GM10847 (cell line): ENCODE results near the gene TEX29.

Experiments
- POLR2A ChIP-seq: IDR thresholded peaks from 2 replicates; pipeline ENCODE4 v1.6.1; 2011; ENCODE audit not compliant: insufficient read length; ENCODE audit errors: extremely low read depth

Gene TEX29

DNA sequence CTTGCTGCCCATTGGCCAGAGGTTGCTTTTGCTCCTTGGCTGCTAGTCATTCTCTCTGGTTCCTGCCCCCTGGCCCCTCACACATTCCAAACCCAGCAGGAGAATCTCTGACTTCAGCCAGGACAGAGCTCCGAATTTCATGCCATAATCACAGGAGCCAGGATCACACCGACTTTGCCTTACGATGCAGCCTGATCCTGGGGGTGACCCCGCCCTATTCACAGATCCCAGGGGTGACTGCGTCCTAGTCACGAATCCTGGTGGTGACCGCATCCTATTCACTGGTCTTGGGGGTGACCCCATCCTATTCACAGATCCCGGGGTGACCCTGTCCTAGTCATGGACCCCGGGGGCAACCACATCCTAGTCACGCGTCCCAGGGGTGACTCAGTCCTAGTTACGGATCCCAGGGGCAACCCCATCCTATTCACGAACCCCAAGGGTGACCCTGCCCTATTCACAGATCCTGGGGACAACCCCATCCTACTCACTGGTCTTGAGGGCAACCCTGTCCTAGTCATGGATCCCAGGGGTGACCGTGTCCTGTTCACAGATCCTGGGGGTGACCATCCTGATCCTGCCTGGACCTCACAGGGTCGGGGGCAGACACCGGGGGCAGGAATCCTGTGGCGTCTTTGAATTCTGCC, 7.4 kb upstream of the TEX29 start:
- no peak for TF ChIP-seq POLR2A

DNA sequence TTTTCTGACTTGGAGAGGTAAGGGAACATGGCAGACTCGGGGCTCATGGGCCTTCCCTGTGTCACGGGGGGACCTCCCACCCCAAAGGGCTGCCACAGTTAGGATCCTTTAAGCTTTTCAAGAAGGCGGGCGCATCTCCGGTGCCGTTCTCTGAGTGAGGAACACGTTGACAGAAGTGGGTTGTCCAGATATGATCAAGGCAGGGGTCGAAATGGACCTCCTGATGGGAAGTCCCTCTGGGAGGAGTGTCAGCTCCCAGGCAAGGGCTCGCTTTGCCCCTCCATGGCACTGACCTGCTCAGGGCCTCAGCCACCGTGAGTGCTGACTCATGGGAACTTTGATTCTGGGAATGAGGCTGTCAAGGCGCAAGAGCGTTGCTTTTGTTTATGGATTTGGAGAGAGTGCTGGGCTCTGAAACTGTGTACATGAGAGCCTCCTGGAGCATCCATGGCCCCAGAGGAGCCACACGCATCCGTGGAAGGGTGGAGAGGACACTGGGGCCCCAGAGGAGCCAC, 6.5 kb upstream of the TEX29 start:
- no peak for TF ChIP-seq POLR2A

DNA sequence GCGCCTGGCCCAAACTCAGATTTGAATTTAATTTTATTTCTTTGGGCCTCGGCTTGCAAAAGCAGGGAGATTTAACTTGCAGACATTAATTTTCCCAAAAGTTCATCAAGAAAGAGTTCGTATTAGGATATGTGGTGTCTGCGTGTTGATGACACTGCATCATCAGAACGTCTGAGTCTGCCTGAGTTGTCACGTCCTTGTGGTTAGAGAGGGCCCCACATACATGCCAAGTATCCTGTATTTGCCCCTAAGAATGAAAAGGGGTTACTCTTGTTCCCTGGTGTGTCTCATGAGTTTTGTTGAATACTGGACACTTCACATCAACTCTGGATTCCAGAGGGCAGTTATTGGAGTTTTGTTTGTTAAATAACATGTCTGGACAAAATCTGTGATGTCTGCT, 5.6 kb upstream of the TEX29 start:
- TF ChIP-seq POLR2A: no peak

DNA sequence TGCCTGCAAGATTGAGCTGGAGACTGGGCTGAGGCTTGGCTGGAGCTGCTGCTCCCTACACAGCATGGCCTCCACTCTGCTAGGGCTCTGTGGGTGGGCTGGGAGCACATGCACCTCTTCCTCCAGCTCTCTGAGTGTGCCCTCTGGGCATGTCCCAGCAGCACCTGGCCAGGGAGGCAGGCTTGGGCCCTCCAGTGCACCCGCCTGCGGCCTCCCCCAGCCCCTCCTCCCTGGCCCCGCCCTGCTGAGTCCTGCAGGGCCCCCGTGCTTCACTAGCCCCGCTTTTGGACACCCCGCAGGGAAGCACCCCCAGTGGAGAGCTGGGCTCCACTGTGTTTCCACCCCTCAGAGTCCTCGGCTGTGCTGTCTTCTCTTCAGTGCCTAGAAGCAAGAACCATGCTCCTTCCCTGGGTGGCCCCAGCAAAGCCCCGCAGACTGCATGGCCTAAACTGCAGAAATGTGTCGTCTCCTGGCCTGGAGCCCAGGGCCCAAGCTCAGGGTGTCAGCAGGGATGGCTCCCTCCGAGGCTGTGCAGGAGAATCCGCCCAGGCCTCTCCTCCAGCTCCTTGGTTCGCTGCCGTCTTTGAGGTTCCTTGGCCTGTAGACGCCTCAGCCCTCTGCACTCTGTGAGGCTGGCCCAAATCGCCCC, 5.0 kb upstream of the TEX29 start:
- TF ChIP-seq POLR2A: no peak

DNA sequence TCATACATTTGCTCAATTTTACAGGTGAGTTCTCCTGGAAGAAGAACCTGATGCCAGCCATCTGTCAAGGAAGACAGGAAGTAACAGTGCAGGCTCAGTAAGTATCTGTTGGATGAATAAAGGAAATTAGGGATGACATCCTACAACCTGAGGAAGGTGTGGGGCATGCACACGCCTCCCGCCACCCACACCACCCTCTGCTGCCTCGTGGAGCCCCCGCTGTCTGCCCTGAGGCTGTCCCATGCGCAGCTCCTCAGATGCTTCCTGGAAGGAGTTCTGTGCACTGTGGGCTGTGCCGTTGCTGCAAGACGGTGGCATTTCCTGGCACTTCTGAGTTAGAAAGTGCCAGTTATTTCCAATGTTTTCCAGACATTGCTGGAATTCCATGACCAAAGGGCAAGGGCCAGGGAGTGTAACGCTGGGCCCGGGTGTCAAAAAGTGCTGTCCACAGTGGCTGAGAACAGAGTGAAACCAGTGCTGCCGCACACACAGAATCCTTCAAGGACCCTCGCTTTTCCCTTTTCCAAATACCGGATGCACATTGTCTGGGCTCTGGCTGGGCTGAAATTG, 4.2 kb upstream of the TEX29 start:
- TF ChIP-seq POLR2A: no peak

DNA sequence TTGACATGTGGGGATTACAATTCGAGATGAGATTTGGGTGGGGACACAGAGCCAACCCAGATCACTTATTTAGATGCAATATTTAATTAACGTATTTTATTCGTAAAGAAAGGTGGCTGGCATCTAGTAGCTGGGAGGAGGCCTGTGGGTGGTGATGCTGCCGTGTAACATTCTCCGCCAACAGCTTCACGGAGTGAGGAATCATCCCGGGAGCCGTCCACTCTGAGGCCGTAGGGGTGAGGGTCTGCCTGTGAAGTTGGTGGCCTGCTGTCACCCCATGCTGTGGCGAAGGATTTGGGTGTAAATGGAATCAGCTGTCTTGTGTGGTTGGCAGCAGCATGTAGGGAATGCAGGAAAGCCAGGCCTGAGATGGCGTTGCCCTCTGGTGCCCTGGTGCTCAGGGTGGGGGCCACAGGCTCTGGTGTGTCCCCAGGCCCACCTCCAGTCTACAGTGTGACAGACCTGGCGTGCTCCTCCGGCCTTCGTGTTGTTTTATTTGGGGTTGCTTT, 3.3 kb upstream of the TEX29 start:
- no peak for TF ChIP-seq POLR2A

DNA sequence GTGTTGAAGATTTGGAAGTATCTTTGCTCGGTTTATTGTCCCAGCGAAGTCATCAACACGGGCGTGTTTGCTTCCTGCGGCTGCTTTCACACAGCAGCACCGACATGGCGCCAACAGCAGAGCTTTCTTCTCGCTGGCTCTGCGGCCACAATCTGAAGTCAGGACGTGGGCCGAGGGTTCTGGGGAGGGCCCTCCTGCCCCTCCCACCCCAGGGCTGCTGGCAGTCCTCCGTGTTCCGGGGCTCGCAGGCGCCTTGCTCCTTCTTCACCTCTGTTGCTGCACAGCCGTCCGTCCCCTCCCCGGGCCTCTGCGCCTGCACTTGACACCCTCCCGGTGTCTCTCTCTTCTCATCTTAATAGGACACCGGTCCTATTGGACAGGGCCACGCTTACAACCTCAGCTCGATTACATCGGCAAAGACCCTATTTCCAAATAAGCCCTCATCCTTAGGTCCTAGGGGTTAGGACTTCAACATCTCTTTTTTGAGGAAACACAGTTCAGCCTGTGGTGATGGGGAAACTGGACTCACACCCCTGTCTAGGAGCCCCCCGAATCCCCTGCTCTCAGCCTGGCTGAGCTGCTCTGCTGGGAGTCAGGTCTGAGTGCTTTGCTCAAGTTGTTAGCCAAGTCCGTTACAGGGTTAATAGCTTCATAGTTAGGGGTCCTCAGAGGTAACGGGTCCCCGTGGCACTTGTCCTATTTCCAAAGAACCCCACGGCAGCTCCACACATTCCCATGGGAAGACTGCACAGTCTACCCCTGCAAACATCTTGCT, 2.7 kb upstream of the TEX29 start:
- no peak for TF ChIP-seq POLR2A

DNA sequence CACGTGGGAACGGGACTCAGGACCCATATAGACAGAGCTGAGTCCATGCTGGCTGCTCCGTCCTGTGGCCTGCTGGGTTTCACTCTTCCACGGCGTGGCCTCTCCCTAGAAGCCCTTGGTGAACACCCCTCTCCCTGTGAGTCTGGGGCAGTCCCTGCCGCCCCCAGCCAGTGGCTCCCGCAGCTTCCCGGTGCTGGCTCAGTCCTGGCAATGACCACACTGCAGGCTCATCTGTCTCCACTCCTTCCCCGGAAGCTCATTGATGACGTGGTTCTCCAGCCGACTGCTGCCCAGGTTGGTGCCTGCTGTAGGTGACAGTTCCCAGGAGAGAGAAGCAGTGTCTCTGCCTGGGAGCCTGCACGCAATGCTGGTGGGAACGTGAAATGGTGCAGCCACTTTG, 2.1 kb upstream of the TEX29 start:
- TF ChIP-seq POLR2A: no peak

DNA sequence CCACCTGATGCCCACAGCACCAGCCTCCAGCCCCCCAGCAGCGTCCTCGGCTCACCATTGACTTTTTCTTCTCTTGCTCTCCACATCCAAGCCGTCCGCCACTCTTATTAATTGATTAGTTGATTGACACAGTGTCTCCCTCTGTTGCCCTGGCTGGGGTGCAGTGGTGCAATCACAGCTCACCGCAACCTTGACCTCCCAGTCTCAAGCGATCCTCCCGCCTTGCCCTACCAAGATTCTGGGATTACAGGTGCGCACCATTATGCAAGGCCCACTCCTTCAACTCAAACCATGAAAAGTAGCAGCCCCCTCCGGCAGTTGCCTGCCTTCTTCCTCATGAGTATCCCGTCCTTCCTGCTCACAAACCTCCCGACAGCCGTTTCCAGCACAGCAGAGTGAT, 921 bp upstream of the TEX29 start:
- TF ChIP-seq POLR2A: no peak

DNA sequence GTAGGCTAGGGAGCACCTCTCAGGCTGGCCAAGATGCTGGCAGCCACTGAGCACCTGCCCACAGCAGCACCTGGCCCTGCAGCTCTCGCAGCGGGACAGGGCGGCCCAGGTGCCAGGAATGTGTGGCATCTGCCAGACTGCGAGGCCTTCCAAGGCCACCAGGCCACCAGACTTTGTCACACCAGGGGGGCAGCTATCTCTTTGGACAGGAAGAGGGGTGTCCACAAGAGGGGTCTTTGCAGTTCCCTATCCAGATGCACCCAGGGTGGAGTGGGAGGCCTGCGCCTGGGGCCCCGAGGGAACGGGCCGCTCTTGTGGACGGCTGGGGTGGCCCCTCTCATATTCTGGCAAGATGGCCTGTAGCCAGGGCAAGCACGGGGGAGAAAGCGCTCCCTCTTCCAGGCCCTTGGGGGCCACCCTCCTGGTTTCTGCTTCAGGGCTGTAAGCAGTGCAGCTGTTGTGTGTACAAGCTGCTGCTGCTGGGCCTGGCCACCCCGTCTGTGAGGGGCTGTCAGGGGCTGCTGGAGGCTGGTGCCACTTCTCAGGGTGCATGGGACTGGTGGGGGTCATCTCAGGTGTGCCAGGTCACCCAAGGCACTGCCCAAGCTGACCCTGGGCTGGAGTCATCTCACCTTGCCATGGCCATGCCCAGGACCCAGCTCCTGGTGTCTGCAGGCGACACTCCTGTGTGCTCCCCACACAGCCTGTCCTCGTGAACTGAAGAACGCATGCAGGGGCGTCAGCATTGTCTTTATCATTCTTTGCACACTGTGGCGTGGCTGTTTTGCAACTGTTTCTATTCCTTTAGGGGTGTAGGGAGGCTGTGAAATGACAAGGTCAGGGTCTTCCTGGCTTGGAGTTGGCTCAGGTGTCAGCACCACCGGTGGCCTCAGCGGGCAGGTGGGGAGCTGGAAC, 1.8 kb downstream of the TEX29 start:
- no peak for TF ChIP-seq POLR2A

DNA sequence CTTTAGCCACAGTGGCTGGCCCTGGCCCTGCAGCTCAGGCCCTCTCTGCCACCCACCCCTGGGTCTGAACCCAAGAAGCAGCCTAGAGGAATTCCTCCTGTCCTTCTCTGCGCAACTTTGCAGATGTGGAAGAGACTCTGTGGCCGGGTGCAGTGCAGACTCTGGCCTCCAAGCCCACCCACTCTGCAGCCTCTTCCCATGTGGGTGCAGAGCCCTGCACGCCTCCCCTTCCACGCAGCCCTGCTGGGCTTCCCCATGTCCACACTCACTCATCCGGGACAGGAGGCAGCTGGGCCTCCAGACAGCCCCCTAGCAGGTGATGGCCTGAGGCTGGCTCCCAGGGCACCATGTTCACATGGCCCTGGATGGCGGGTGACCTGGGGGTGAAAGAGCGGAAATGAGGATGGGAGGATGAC, 2.5 kb downstream of the TEX29 start:
- no peak for TF ChIP-seq POLR2A

DNA sequence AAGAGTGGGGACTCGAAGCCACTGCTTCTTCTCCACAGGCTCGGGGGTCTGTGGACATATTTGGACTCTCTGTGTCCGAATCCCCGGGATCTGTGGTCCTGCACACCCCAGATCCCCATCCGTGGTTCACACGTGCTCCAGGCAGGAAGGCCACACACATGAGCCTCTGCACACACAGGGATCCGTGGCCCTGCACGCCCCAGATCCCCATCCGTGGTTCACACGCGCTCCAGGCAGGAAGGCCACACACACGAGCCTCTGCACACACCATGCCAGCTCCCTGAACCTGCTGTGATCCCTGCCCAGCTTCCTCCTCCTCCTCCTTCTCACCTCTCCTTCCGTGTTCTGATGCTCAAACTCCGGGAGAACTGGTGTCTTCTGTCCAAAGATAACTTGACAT, 3.1 kb downstream of the TEX29 start:
- no peak for TF ChIP-seq POLR2A

DNA sequence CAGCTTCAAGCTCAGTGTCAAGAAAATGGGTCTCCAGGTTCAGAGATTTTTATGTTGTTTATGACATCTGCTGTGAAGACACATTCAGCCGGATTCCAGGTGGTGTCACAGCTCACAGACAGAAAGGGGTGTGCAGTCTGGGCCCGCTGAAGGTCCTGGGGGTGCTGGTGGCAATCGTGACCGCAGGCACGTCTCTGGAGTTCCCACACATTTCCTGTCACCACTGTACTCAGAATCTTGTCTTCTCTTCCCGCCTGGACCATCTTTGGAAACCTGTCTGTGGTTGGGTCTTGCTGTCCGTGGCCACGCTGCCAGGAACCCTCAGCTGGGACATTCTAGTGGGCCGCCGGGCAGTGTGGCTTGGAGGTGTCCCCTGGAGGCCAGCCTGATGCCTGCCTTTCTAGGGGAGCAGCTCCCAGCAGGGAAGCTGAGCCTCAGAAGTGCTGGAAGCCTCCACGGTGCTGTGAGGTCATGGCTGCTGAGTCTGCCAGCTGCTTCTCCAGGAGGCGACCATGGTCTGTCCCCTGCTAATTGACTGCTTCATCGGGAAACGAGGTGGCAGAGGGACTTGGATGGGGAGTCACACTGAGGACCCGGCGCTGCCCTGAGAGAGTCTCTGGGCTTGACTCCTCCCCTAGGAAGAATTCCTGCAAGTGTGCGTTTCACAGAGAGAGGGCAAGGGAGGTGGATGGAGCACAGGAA, 3.7 kb downstream of the TEX29 start:
- TF ChIP-seq POLR2A: no peak

DNA sequence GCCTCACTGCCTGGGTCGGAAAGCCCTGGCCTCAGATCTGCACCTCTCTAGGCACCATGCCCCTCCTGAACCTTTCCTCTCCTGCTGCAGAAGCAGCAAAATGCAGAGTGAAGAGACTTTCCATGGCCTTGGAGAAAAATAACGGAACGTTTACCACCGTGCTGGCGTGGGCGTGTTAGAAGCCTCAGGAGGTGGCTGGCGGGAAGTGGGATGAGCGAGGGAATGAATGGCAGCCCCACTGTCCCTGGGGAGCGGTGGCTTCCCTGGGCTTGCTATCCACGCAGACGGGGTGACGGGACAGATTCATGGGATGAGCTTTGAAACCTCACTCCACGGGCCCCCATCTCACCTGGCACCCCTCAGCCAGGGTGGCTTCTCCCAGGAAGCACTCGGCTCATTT, 4.3 kb downstream of the TEX29 start:
- no peak for TF ChIP-seq POLR2A
